Measurements from ENCODE around the gene DLG2. TPM values are rescaled to one million over a fixed set of nuclear protein-coding genes. Genes with fewer than 3 reads are reported as not detected.

Gene DLG2
- total RNA-seq, 4 donors from 2014 or later: 37.9 to 71.5 (median 44.9) TPM

- Histone ChIP-seq H3K27ac (no peak overlapping the region), H3K36me3 (no peaks in the 10 kb centered on the region), H3K9me3 (no peaks in the 10 kb centered on the region), H3K4me1 (peaks cover 6% of the 10 kb centered on the region), H3K27me3 (no peaks in the 10 kb centered on the region), H3K4me3 (no peak overlapping the region)
- DNase-seq (ENCODE audit: low spot score in 2 of 2): no peak
- 88% methylated on average over 3 of the region's 3 CpGs for WGBS
- no peak for TF ChIP-seq EP300 (IDR thresholded peaks at IDR 0.05)
- TF ChIP-seq POLR2A (IDR thresholded peaks at IDR 0.05): no peak
- TF ChIP-seq CTCF (IDR thresholded peaks at IDR 0.05): no peak
- no peak for TF ChIP-seq POLR2AphosphoS5 (IDR thresholded peaks at IDR 0.05)
Observed at GRCh38 chr11:83625336-83625735, 2001.8 kb downstream of the DLG2 start.

DNA sequence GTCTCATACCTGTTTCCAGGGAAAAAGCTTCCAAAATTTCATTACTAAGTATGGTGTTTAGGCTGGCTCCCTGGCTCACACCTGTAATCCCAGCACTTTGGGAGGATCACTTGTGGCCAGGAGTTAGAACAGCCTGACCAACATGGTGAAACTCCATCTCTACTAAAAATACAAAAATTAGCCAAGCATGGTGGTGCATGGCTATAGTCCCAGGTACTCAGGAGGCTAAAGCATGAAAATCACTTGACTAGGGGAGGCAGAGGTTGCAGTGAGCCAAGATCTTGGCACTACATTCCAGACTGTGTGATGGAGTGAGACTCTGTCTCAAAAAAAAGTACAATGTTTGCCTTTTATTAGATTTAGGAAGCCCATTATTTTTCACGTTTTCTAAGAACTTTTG, 2009.5 kb downstream of the DLG2 start:
- H3K4me1 ChIP-seq: peaks cover 14% of the 10 kb centered on the region
- no peak overlapping the region for H3K4me3 ChIP-seq
- H3K27me3 ChIP-seq: no peaks in the 10 kb centered on the region
- H3K9me3 ChIP-seq: no peaks in the 10 kb centered on the region
- WGBS: 82% methylated on average over 1 of the region's 1 CpG
- no peak for TF ChIP-seq POLR2AphosphoS5 (IDR thresholded peaks at IDR 0.05)
- no peak overlapping the region for H3K27ac ChIP-seq
- DNase-seq (ENCODE audit: low spot score in 2 of 2): no peak
- no peaks in the 10 kb centered on the region for H3K36me3 ChIP-seq

DNA sequence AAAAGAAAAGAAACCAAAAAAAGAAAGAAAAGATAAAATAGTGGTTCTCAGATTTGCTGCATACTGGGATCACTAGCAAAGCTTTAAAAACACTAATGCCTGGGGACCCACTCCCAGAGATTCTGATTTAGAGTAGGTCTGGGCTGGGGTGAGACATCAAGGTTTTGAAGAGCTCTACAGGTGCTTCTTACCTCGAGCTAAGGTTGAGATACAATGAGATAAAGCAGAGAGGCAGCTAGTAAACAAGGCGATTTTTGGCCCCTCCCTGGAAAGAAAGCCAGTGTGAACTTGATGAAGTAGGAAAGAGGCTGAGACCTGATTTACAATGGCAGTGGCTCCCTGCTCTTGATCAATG, 2013.4 kb downstream of the DLG2 start:
- Histone ChIP-seq H3K27ac (no peak overlapping the region), H3K4me3 (no peak overlapping the region), H3K9me3 (no peaks in the 10 kb centered on the region), H3K36me3 (no peaks in the 10 kb centered on the region), H3K4me1 (peaks cover 37% of the 10 kb centered on the region), H3K27me3 (no peaks in the 10 kb centered on the region)
- whole genome bisulfite sequencing: 45% methylated on average over 2 of the region's 2 CpGs
- TF ChIP-seq CTCF (IDR thresholded peaks at IDR 0.05) (no peak), POLR2A (IDR thresholded peaks at IDR 0.05) (no peak), EP300 (IDR thresholded peaks at IDR 0.05) (no peak), POLR2AphosphoS5 (IDR thresholded peaks at IDR 0.05) (no peak)
- no peak for DNase-seq (ENCODE audit: low spot score in 2 of 2)

DNA sequence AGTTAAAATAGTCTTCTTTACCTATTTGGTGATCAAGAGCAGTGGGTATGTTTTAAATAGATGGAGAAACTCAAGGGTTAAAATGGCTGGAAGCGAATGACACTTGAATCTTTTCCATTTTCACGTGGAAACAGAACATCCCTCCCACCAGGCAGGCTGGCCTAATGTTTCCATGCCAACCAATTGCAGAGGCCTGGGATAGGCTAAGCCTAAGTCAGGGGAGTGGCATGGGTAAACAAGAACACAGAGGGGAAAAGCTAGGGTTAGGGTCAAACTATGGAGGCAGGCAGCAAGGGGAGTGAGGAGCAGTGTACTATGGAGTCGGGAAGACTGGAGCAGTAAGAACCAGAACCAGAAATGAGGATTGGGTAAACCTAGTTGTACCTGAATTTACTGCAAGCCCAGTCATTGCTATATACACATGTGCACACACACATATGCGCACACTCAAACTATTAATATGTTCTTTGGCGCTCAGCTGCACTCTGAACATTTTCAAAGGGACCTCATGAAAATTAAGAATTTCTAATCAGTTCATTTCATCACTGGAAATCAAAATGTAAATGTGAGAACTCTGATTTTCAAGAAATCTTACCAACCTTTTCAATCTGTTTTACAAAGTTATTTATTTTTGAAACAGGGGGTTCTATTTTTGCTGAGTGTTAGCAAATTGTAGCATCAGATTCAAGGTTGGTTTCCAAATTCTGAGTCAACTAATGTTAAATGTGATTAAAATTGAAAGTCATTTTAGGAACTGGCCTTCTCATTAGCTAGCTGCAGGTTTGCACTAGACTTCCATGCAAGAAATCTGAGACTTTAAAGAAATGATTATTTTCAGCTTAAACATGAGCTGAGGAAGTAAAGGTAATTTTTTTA, 2014.0 kb downstream of the DLG2 start:
- Histone ChIP-seq H3K36me3 (no peaks in the 10 kb centered on the region), H3K9me3 (no peaks in the 10 kb centered on the region), H3K27me3 (no peaks in the 10 kb centered on the region), H3K27ac (no peak overlapping the region), H3K4me3 (no peak overlapping the region), H3K4me1 (peaks cover 39% of the 10 kb centered on the region)
- 39% methylated on average over 5 of the region's 5 CpGs for WGBS
- DNase-seq (ENCODE audit: low spot score in 2 of 2): no peak
- no peak for TF ChIP-seq CTCF (IDR thresholded peaks at IDR 0.05)
- no peak for TF ChIP-seq POLR2AphosphoS5 (IDR thresholded peaks at IDR 0.05)
- no peak for TF ChIP-seq POLR2A (IDR thresholded peaks at IDR 0.05)
- no peak for TF ChIP-seq EP300 (IDR thresholded peaks at IDR 0.05)

DNA sequence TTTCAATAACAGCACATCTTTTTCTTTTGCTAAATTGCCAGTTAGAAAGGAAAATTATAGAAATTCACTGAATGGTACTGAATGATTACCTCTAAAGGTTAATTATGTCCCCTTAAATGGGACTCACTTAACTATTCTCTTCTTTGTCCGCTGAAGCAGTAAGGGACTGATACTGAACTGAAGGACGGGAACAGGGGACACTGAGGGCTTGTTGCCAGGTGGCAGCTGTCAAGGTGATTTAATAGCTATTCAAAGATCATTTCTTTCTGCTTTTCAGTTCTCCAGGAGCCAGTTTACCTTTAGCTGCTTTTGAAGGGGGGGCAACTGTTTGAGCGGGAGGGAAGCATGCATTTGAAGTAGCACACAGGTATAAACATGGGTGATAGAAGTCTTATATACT, 2015.5 kb downstream of the DLG2 start:
- H3K4me1 ChIP-seq: peaks cover 39% of the 10 kb centered on the region
- no peaks in the 10 kb centered on the region for H3K9me3 ChIP-seq
- H3K4me3 ChIP-seq: no peak overlapping the region
- no peaks in the 10 kb centered on the region for H3K36me3 ChIP-seq
- WGBS: 74% methylated on average over 3 of the region's 3 CpGs
- no peak for DNase-seq (ENCODE audit: low spot score in 2 of 2)
- H3K27ac ChIP-seq: no peak overlapping the region
- no peak for TF ChIP-seq POLR2A (IDR thresholded peaks at IDR 0.05)
- TF ChIP-seq CTCF (IDR thresholded peaks at IDR 0.05): no peak
- TF ChIP-seq EP300 (IDR thresholded peaks at IDR 0.05): no peak
- TF ChIP-seq POLR2AphosphoS5 (IDR thresholded peaks at IDR 0.05): no peak
- no peaks in the 10 kb centered on the region for H3K27me3 ChIP-seq

Measured in suprapubic skin (tissue), 4 donors.